Colonic mucosa (tissue), 4 donors: Measurements from ENCODE around the gene C12orf43. TPM values are rescaled to one million over a fixed set of nuclear protein-coding genes. Genes with fewer than 3 reads are reported as not detected.

Source experiments
- DNase-seq: peaks from one replicate; pipeline ENCODE4 v3.0.0-alpha.2; 2020
- H3K27ac ChIP-seq: fragments of 200-600 bp; one replicate; pipeline ENCODE4 v1.8.0; 2021
- H3K27me3 ChIP-seq: fragments of 200-600 bp; one replicate; pipeline ENCODE4 v1.8.0; 2021
- H3K36me3 ChIP-seq: fragments of 200-600 bp; one replicate; pipeline ENCODE4 v1.8.0; 2021
- H3K4me1 ChIP-seq: fragments of 200-600 bp; one replicate; pipeline ENCODE4 v1.8.0; 2021; ENCODE audit warnings: mild to moderate bottlenecking
- H3K4me3 ChIP-seq: fragments of 200-600 bp; one replicate; pipeline ENCODE4 v1.8.0; 2021
- H3K9ac ChIP-seq, 2 donors: one replicate each; pipeline ENCODE4 v1.7.0; 2013; ENCODE audit warnings: control low read depth in 2 of 2, low read depth in 2 of 2, low read length in 2 of 2
- H3K9me3 ChIP-seq: fragments of 200-600 bp; one replicate; pipeline ENCODE4 v1.8.0; 2021
- intact Hi-C: fragments of 100-400 bp; cut with DNase I; formaldehyde crosslinking; loops from one replicate; pipeline ENCODE4 v1.14.1; 2022
- total RNA-seq, 2 donors: library from RNA; stranded (reverse); fragmentation: NEBNext Ultra II Directional in 1 of 2; extraction: Animal tissue kit (Norgen Biotek cat#: 25700) in 1 of 2; gene quantifications; one replicate each; pipeline ENCODE4 v1.2.1, GENCODE V29; 2021
- TF ChIP-seq, protein P1 (sequence below): fragments of 200-600 bp; IDR thresholded peaks from one replicate; pipeline ENCODE4 v1.8.0; 2022; ENCODE audit warnings: antibody characterized with exemption, mild to moderate bottlenecking
- donor health status: healthy.
- donor health status: DM: no; HTN: no; CAD: no.
- donor health status: DM: no; HTN: no; CAD: no.

C12orf43 gene
- total RNA-seq, 2 donors from 2014 or later = 10.6 to 18.3 TPM

GRCh38 chr12:121001060-121001459 is 15.2 kb downstream of the C12orf43 start:
- H3K27ac ChIP-seq = no peak overlapping the region
- no peaks in the 10 kb centered on the region for H3K36me3 ChIP-seq
- intact Hi-C loops = loop anchor here (10.0 kb wide), 1 partner anchor 356 kb away; the partner anchor contains the start of gene CABP1
- no peak overlapping the region for H3K4me3 ChIP-seq
- H3K27me3 ChIP-seq = no peaks in the 10 kb centered on the region
- DNase-seq = no peak
- no peaks in the 10 kb centered on the region for H3K4me1 ChIP-seq
- TF ChIP-seq, protein P1, sequence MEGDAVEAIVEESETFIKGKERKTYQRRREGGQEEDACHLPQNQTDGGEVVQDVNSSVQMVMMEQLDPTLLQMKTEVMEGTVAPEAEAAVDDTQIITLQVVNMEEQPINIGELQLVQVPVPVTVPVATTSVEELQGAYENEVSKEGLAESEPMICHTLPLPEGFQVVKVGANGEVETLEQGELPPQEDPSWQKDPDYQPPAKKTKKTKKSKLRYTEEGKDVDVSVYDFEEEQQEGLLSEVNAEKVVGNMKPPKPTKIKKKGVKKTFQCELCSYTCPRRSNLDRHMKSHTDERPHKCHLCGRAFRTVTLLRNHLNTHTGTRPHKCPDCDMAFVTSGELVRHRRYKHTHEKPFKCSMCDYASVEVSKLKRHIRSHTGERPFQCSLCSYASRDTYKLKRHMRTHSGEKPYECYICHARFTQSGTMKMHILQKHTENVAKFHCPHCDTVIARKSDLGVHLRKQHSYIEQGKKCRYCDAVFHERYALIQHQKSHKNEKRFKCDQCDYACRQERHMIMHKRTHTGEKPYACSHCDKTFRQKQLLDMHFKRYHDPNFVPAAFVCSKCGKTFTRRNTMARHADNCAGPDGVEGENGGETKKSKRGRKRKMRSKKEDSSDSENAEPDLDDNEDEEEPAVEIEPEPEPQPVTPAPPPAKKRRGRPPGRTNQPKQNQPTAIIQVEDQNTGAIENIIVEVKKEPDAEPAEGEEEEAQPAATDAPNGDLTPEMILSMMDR = no peak
- no peak overlapping the region for H3K9ac ChIP-seq
- H3K9me3 ChIP-seq = no peaks in the 10 kb centered on the region

GRCh38 chr12:121000530-121000929 is 15.8 kb downstream of the C12orf43 start:
- Histone ChIP-seq H3K36me3 (no peaks in the 10 kb centered on the region), H3K4me1 (no peaks in the 10 kb centered on the region)

DNA sequence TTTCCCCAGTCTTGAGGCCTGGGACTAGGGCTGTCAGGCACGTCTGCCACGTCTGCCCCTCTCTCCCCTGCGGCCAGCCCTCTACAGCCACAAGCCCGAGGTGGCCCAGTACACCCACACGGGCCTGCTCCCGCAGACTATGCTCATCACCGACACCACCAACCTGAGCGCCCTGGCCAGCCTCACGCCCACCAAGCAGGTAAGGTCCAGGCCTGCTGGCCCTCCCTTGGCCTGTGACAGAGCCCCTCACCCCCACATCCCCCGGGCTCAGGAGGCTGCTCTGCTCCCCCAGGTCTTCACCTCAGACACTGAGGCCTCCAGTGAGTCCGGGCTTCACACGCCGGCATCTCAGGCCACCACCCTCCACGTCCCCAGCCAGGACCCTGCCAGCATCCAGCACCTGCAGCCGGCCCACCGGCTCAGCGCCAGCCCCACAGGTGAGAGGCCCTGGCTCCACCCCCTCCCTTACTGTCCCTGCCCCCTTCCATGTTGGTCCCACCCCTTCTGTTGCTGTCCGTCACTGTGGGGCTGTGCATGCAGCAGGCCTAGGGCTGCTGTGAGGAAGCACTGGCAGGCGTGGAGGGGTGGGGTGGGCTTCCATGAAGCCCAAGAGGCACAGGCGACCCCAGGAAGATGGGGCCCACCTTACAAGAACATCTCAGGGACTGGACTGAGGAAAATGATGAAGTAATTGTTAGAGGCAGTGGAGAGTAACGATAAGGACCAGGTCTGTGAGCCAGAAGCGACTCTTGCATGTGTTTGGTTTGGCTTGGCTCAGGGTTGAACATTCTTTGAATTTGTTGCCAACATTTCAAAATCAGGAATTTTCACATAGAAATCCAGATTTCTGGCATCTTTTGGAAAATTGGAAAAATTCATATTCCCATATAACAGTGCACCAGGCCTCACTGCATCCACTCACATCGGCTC is 16.8 kb downstream of the C12orf43 start:
- Histone ChIP-seq H3K27ac (no peak overlapping the region), H3K9me3 (no peaks in the 10 kb centered on the region), H3K36me3 (no peaks in the 10 kb centered on the region), H3K4me3 (no peak overlapping the region), H3K9ac (no peak overlapping the region), H3K4me1 (no peaks in the 10 kb centered on the region), H3K27me3 (no peaks in the 10 kb centered on the region)
- no peak for DNase-seq
- TF ChIP-seq, protein P1 = no peak
- intact Hi-C loops = loop anchor here (10.0 kb wide), 1 partner anchor 355 kb away; the partner anchor contains the start of gene CABP1

More at GRCh38 chr12:121000530-121000929, 15.8 kb downstream of the C12orf43 start:
- Histone ChIP-seq H3K4me3 (no peak overlapping the region), H3K27ac (no peak overlapping the region), H3K27me3 (no peaks in the 10 kb centered on the region), H3K9ac (no peak overlapping the region), H3K9me3 (no peaks in the 10 kb centered on the region)
- TF ChIP-seq, protein P1 = no peak
- intact Hi-C loops = loop anchor here (10.0 kb wide), 1 partner anchor 356 kb away; the partner anchor contains the start of gene CABP1
- no peak for DNase-seq

- no peaks in the 10 kb centered on the region for H3K4me1 ChIP-seq
- no peaks in the 10 kb centered on the region for H3K27me3 ChIP-seq
- TF ChIP-seq, protein P1 = no peak
- H3K9ac ChIP-seq = no peak overlapping the region
- no peak overlapping the region for H3K27ac ChIP-seq
- intact Hi-C loops = no loop called here
- no peaks in the 10 kb centered on the region for H3K9me3 ChIP-seq
- no peak for DNase-seq
- H3K4me3 ChIP-seq = no peak overlapping the region
- H3K36me3 ChIP-seq = no peaks in the 10 kb centered on the region
Observed at GRCh38 chr12:120998435-120998834, 17.9 kb downstream of the C12orf43 start.

DNA sequence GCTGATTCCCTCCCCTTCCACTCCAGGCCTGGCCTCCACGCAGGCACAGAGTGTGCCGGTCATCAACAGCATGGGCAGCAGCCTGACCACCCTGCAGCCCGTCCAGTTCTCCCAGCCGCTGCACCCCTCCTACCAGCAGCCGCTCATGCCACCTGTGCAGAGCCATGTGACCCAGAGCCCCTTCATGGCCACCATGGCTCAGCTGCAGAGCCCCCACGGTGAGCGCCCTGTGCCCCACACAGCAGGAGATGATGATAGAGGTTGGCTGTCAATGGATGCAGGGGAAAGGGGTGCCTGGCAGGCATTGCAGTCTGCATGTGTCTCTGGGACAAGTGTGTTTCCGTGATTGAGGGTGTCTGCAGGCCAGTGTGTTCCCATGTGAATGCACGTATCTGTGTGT is 18.8 kb downstream of the C12orf43 start:
- Histone ChIP-seq H3K9ac (no peak overlapping the region), H3K27ac (no peak overlapping the region), H3K4me3 (no peak overlapping the region), H3K4me1 (no peaks in the 10 kb centered on the region), H3K36me3 (no peaks in the 10 kb centered on the region), H3K9me3 (no peaks in the 10 kb centered on the region), H3K27me3 (no peaks in the 10 kb centered on the region)
- no peak for DNase-seq
- TF ChIP-seq, protein P1 = no peak
- intact Hi-C loops = no loop called here
